Articular chondrocyte of knee joint (primary cell): ENCODE measurements around the gene CD320. TPM values are rescaled to one million over a fixed set of nuclear protein-coding genes. Genes with fewer than 3 reads are reported as not detected.

Experiments
- total RNA-seq: library from RNA; depleted of rRNA; stranded (reverse); fragments of >200 nt; gene quantifications from 2 replicates; pipeline ENCODE4 v1.2.3, GENCODE V29; 2012

CD320 gene
- total RNA-seq, result 18.6 and 25.6 TPM in 2 replicates

DNA sequence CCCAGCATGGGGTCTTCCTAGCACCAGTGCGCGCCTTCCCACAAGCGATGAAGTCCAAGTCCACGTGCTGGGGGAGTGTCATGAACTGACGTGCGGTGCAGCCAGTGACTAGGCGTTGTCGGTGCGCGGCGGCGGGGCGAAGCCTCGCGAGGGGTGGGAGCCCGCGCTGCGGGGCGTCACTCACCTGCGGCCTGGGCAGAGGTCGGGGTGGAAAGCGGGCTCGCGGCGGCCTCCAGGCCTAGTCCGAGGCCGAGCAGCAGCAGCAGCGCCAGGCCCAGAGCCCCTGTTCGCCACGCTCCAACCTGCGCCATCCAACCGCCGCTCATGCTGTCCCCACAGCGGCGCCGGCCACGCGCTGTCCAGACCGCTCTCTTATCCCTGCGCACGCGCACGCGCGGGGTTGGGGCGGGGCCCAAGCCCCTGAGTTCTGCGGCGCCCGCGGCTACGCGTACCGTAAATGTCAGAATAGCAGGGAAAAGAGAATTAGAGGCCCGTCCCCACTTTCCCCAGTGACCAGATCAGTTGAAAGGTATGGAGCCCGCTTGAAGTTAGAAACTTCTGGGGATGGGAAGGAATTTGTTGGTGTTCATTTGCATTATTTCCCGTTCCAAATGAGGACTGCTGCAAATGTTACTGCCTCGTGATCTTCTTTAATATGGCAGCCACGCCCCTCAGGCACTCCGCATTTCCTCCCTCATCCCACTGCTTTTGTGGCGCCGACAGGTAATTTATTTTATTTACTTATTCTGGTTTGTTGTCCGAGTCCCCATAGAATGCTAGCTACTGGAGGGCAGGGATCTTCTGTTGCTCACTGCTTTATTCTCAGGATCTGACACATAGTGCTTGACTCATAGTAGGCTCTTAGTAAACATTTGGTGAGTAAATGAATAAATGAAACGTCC, at the start of gene CD320:
Gene CD320 (minus strand): TSS at position 394 of the 902 bp plus-strand sequence. CDS start 68 bp downstream, at position 326.

DNA sequence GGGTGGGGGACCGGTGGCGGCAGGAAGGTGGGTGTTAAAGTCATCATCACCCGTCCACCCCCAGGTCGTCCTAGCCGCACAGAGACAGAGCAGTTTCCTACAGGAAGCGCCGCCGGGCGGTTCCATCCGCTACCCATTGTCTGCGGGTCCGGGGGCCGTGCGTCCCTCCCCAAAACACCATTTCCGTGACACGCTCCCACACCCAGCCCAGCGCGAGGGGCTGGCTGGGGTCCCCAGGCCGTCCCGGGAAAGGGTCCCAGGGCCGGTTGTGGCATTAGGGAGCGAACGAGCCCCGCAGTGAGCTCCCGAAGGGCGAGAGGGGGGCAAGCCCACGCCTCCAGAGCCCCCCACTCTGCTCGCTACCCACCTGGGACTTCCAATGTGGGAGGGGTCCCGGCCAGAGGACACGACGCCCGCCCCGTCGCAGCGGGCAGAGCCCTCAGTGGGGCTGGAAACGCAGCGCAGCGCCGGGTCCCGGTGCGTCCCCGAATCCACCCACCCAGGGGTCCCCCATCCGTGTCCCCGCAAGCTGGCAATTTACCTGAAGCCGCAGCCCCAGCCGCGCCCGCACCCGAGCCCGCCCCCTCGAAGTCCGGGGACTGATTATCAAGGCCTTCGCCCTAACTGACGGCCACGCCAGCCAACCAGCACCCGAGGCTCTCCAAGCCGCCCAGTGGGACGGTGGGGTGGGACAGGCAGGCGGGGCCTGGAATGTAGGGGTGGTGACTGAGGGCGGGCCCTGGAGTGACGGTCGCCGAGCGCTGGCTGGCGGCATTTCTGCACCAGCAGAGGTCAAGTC, 34.7 kb upstream of the CD320 start, which contains the start of gene KANK3:
Gene KANK3 (minus strand): TSS at position 579 of the 799 bp plus-strand sequence. CDS start 5,434 bp downstream, outside the sequence.

DNA sequence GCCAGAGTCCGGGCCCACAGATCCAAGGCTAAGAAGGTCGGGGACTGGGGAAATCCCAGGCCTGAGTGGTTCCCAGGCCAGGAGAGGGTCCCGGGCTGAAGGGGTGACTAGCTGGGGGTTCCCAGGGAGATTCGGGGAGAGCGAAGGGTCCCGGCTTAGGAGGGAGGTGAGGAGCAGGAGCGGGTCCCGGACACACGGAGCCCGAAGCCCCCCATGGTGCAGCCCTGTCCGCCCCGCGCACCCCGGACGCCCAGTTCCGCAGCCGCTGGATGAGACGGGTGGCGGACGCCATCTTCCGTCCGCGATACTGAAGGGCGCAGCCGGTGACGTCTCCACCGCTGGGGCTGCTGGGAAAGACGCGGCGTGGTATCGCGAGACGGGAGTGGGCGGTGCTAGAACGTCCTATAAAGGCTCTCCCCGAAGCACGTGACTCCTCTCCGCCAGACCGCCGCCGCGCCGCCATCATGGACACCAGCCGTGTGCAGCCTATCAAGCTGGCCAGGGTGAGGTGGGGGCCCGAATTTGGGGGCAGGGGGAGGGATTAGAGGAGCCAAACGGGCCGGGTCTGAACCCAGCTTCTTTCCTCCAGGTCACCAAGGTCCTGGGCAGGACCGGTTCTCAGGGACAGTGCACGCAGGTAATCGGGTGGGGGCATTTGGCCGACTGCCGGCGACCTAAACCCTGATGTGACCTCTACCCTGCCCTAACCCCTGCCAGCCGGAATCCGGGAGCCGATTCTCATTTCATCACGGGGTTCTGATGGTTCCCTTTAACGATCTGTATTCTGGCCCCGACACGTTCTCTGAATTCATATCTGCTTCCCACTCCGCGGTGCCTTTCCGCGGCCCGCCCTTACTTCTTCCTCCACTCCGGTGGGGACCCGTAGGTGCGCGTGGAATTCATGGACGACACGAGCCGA, 13.2 kb upstream of the CD320 start, which contains the start of the genes NDUFA7 and RPS28:
Gene NDUFA7 (minus strand): TSS at position 309 of the 919 bp plus-strand sequence. CDS start 17 bp downstream, at position 292.
Gene RPS28 (plus strand): TSS at position 430 of the 919 bp plus-strand sequence. CDS start 35 bp downstream, at position 465.

Other genes starting within 250 kb of the CD320 start
- not detected in 2 replicates for gene FBN3, start 158.8 kb downstream of the CD320 start, total RNA-seq
- 20.6 and 28.9 TPM in 2 replicates for gene CERS4, start 99.0 kb downstream of the CD320 start, total RNA-seq
- 14.9 and 18.0 TPM in 2 replicates for gene NDUFA7, start 13.0 kb upstream of the CD320 start, total RNA-seq
- gene RPS28, start 13.1 kb upstream of the CD320 start, total RNA-seq, result 99.4 and 123 TPM in 2 replicates
- 0.11 and 0.26 TPM in 2 replicates for gene KANK3, start 34.9 kb upstream of the CD320 start, total RNA-seq
- 10.3 and 15.3 TPM in 2 replicates for gene ANGPTL4, start 55.8 kb upstream of the CD320 start, total RNA-seq
- gene RAB11B, start 82.0 kb upstream of the CD320 start, total RNA-seq, result 18.0 and 20.3 TPM in 2 replicates
- 45.9 and 46.8 TPM in 2 replicates for gene MARCHF2, start 104.9 kb upstream of the CD320 start, total RNA-seq
- 48.4 and 51.6 TPM in 2 replicates for gene HNRNPM, start 136.6 kb upstream of the CD320 start, total RNA-seq
- under 0.01 TPM in 1 of 2 replicates, not detected in the other for gene PRAM1, start 194.3 kb upstream of the CD320 start, total RNA-seq
- gene ZNF414, start 205.8 kb upstream of the CD320 start, total RNA-seq, result 3.7 and 6.4 TPM in 2 replicates